Kidney (tissue), 14 donors: ENCODE data around the gene PTH2R. TPM values are rescaled to one million over a fixed set of nuclear protein-coding genes. Genes with fewer than 3 reads are reported as not detected.

Experiments
- DNase-seq, 5 donors: peaks; one replicate each; pipeline ENCODE4 v3.0.0-alpha.2; 2013 to 2020
- FAIRE-seq: peaks from 2 replicates; lab custom pipeline; 2012; peaks lifted over from hg19 to GRCh38; lab: Jason Lieb, UNC
- H3K27ac ChIP-seq, 2 donors: one replicate each; pipeline ENCODE4 v1.7.0; 2013; ENCODE audit warnings: low read depth in 2 of 2, low read length in 2 of 2, inconsistent platforms in 1 of 2
- H3K27me3 ChIP-seq: one replicate; pipeline ENCODE4 v1.7.1; 2013; ENCODE audit warnings: low read length, inconsistent platforms; ENCODE audit not compliant: control insufficient read depth, insufficient read depth
- H3K36me3 ChIP-seq, 3 donors: one replicate each; pipeline versions ENCODE4 v1.7.0 to v1.7.1; 2013; ENCODE audit warnings: low read length in 3 of 3, control low read depth in 1 of 3, inconsistent platforms in 1 of 3; ENCODE audit not compliant: insufficient read depth in 3 of 3, control insufficient read depth in 2 of 3
- H3K4me1 ChIP-seq, 3 donors: one replicate each; pipeline versions ENCODE4 v1.7.0 to v1.7.1; 2013; ENCODE audit warnings: low read length in 3 of 3, inconsistent platforms in 1 of 3, low read depth in 1 of 3; ENCODE audit not compliant: control insufficient read depth in 2 of 3, insufficient read depth in 2 of 3
- H3K4me3 ChIP-seq, 3 donors: one replicate each; pipeline versions ENCODE4 v1.7.0 to v1.8.1; 2013; ENCODE audit warnings: low read length in 3 of 3, control low read depth in 1 of 3, inconsistent platforms in 1 of 3
- H3K9ac ChIP-seq, 3 donors: one replicate each; pipeline versions ENCODE4 v1.7.0 to v1.7.1; 2013; ENCODE audit warnings: low read length in 3 of 3, control low read depth in 1 of 3, inconsistent platforms in 1 of 3
- H3K9me3 ChIP-seq, 3 donors: one replicate each; pipeline versions ENCODE4 v1.7.0 to v1.7.1; 2013; ENCODE audit warnings: low read length in 3 of 3, control low read depth in 1 of 3, inconsistent platforms in 1 of 3; ENCODE audit not compliant: control insufficient read depth in 2 of 3, insufficient read depth in 1 of 3
- CTCF ChIP-seq: IDR thresholded peaks from 3 replicates; pipeline ENCODE4 v1.5.1; 2012; ENCODE audit warnings: mild to moderate bottlenecking, moderate library complexity, borderline replicate concordance; ENCODE audit not compliant: insufficient read depth; ENCODE audit errors: extremely low read depth
- intact Hi-C: fragments of 100-400 bp; cut with DNase I; formaldehyde crosslinking; loops from one replicate; pipeline ENCODE4 v1.11.1; 2022
- polyA plus RNA-seq: library from polyadenylated mRNA; stranded (reverse); fragments of 350-450 nt; fragmentation: Illumina TruSeq; extraction: RNeasy Lipid Tissue Mini Kit (QIAGEN cat#74804); gene quantifications from one replicate; pipeline ENCODE4 v1.2.3, GENCODE V29; 2014; ENCODE audit warnings: low read depth, low replicate concordance; ENCODE audit not compliant: insufficient read depth
- total RNA-seq: library from RNA; stranded (reverse); fragmentation: NEBNext Ultra II Directional; extraction: Animal tissue kit (Norgen Biotek cat#: 25700); gene quantifications from one replicate; pipeline ENCODE4 v1.2.1, GENCODE V29; 2021
- donor health status: control.
- donor health status: control.
- donor health status: control.
- donor health status: control.
- donor health status: control.
- donor health status: DM: yes; HTN: yes; CAD: no.
- donor health status: Normal renal cell carcinoma (clear cell type).

PTH2R gene
- total and polyA plus RNA-seq, 2 donors from 2014 or later = 11.0 to 54.8 TPM

DNA sequence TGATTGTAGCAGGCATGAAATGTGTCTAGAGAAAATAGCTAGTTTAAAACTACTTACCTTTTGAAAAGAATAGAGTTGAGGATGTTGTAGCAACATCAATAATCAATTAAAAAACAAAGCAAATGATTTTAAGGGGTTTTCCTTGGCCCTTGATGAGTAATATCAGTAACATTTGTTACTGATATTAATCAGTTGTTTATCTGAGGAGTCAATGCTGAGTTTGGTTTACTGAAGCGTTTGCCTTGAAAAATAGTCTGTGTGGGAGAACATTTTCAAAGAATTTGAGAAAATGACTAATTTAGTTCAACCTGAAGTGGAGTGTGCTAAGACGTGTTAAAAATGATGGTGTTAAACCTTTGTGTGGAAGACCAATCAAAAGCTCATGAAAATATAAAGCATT is 9.3 kb downstream of the PTH2R start:
- TF ChIP-seq CTCF = no peak
- no peak overlapping the region for H3K27ac ChIP-seq

DNA sequence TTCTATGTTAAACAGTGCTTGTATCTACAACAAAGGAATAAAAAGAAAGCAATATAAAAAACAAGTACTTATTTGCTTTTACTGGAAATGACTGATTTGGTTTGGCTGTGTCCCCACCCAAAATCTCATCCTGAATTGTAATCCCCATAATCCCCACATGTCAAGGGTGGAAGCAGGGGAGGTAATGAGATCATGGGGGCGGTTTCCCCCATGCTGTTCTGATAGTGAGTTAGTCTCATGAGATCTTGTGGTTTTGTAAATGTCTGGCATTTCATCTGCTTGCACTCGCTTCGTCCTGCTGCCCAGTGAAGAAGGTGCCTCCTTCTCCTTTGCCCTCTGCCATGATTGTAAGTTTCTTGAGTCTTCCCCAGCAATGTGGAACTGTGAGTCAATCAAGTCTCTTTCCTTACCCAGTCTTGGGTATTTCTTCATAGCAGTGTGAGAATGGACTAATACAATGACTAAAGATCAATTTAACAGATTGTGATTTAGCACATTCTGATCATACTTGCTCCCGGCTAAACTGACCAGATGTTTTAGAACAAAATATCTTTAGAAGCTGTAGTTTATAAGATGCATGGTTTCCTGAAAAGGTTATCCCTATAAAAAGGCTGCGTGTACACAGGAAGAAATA is 19.9 kb downstream of the PTH2R start:
- intact Hi-C loops = no loop called here
- H3K4me1 ChIP-seq = no peaks in the 10 kb centered on the region
- H3K27ac ChIP-seq = no peak overlapping the region
- H3K9ac ChIP-seq = no peak overlapping the region
- FAIRE-seq (no peak), DNase-seq (no peak)
- no peaks in the 10 kb centered on the region for H3K27me3 ChIP-seq
- H3K4me3 ChIP-seq = no peak overlapping the region
- no peaks in the 10 kb centered on the region for H3K36me3 ChIP-seq
- H3K9me3 ChIP-seq = no peaks in the 10 kb centered on the region
- TF ChIP-seq CTCF = no peak

More for the DNA sequence above, 9.3 kb downstream of the PTH2R start:
- intact Hi-C loops = no loop called here
- DNase-seq (no peak), FAIRE-seq (no peak)
- H3K9ac ChIP-seq = no peak overlapping the region
- no peaks in the 10 kb centered on the region for H3K9me3 ChIP-seq
- no peaks in the 10 kb centered on the region for H3K27me3 ChIP-seq
- no peaks in the 10 kb centered on the region for H3K36me3 ChIP-seq
- H3K4me1 ChIP-seq = no peaks in the 10 kb centered on the region
- H3K4me3 ChIP-seq = no peak overlapping the region

- intact Hi-C loops = no loop called here
- TF ChIP-seq CTCF = no peak
- Histone ChIP-seq H3K9me3 (no peaks in the 10 kb centered on the region), H3K27me3 (no peaks in the 10 kb centered on the region), H3K27ac (no peak overlapping the region), H3K4me1 (no peaks in the 10 kb centered on the region), H3K9ac (no peak overlapping the region), H3K4me3 (no peak overlapping the region), H3K36me3 (no peaks in the 10 kb centered on the region)
- DNase-seq = no peak
- no peak for FAIRE-seq
Measured at GRCh38 chr2:208437755-208438154, 31.2 kb downstream of the PTH2R start.

- no peak overlapping the region for H3K4me3 ChIP-seq
- intact Hi-C loops = no loop called here
- no peaks in the 10 kb centered on the region for H3K36me3 ChIP-seq
- FAIRE-seq (no peak), DNase-seq (no peak)
- no peak overlapping the region for H3K27ac ChIP-seq
- TF ChIP-seq CTCF = no peak
- H3K9ac ChIP-seq = no peak overlapping the region
- no peaks in the 10 kb centered on the region for H3K4me1 ChIP-seq
- no peaks in the 10 kb centered on the region for H3K9me3 ChIP-seq
- H3K27me3 ChIP-seq = no peaks in the 10 kb centered on the region
Measured at GRCh38 chr2:208440716-208441115, 34.1 kb downstream of the PTH2R start.
